ENCODE data around the gene COL6A1.

COL6A1 gene

DNA sequence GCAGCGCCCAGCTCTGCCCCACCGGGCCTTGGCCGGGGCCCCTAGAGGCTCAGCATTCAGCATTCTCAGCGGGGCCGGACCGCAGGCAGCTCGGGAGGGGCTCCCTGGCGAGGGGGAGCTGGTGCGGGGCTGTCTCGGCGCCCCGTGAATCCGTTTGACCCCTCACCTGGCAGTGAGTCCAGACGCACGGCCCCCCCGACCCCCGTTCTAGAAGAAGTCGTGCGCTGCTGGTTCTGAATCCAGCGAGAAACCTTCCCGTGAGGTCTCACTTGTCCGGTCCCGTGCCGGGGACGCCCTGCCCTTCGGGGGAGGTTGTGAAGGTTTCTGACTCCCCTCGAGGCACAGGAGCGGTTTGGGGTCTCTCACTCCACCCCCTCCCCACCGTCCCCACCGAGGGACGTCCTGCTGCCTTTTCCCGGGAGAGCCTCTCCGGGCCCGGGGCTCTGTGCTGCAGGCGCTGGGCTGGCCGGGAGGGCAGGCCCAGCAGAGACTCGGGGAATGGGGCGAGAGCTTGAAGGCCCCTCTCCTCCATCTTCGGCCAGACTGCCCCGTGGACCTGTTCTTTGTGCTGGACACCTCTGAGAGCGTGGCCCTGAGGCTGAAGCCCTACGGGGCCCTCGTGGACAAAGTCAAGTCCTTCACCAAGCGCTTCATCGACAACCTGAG, 655 bp downstream of the COL6A1 start:
- H3K27me3 Mint-ChIP-seq = no peaks in the 10 kb centered on the region
- H3K4me3 Mint-ChIP-seq = peak overlapping the region; percentile 77
- H3K9me3 Mint-ChIP-seq = no peaks in the 10 kb centered on the region
- H3K27ac Mint-ChIP-seq = no peak overlapping the region
- peaks cover 2% of the 10 kb centered on the region for H3K36me3 Mint-ChIP-seq
- H3K4me1 Mint-ChIP-seq = peaks cover 8% of the 10 kb centered on the region

DNA sequence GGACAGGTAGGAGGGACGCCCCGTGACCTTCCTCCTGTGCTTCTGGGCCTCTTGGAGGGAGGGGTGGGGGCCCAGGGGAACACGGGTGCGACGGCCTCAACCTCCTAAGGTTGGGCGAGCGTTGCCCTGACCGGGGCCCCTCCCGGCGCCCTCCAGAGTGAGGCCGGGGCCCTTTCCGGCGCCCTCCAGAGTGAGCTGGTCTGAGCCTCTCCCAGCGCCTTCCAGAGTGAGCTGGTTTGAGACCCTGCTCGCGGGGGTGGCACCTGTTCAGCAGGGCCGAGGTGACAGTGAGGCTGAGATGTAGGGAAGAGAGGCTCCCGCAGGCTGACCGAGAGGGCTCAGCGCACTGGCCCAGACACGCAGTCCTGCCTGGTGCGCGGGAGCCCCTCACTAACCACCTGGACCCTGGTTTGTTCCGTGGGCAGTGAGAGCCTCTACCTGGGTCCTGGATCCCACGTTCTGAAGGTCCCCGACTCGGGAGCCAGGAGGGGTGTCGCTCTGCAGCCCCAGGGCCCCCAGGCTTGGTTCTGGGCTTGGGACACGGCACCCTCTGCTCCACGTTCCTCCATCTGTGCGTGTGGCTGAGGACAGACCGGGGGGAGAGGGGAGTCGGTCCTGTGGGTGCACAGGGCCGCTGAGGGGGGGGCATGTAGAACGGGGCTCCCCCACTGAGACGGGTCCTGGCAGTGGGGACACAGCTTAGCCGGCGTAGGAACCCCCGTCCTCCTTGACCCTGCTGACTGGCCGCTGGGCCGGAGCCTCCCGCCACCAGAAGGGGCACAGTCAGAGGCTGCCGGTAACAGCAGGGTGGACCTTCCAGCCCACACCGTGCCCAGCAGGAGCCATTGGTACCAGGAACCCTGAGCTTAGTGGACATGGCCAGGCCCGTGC, 1.4 kb downstream of the COL6A1 start:
- no peak overlapping the region for H3K27ac Mint-ChIP-seq
- H3K36me3 Mint-ChIP-seq = peaks cover 2% of the 10 kb centered on the region
- H3K9me3 Mint-ChIP-seq = no peaks in the 10 kb centered on the region
- peaks cover 8% of the 10 kb centered on the region for H3K4me1 Mint-ChIP-seq
- no peaks in the 10 kb centered on the region for H3K27me3 Mint-ChIP-seq
- peak overlapping the region; percentile 77 for H3K4me3 Mint-ChIP-seq

DNA sequence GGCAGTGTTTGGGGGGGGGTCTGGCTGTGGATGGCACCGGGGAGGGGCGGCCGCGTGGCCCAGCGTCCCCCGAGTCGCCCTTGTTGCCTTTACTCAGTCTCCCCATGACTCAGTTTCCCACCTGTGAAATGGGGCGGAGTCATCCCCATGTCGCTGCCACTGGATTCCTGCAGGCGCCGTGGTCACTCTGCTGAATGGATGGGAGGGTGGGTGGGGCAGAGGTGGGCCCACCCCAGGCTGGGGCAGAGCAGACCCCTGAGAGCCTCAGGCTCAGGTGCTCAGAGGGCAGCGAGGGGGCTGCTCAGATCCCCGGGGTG, 2.0 kb downstream of the COL6A1 start:
- Mint-ChIP-seq H3K27ac (no peak overlapping the region), H3K27me3 (no peaks in the 10 kb centered on the region), H3K4me1 (peaks cover 5% of the 10 kb centered on the region), H3K36me3 (peaks cover 2% of the 10 kb centered on the region), H3K4me3 (no peak overlapping the region), H3K9me3 (no peaks in the 10 kb centered on the region)

DNA sequence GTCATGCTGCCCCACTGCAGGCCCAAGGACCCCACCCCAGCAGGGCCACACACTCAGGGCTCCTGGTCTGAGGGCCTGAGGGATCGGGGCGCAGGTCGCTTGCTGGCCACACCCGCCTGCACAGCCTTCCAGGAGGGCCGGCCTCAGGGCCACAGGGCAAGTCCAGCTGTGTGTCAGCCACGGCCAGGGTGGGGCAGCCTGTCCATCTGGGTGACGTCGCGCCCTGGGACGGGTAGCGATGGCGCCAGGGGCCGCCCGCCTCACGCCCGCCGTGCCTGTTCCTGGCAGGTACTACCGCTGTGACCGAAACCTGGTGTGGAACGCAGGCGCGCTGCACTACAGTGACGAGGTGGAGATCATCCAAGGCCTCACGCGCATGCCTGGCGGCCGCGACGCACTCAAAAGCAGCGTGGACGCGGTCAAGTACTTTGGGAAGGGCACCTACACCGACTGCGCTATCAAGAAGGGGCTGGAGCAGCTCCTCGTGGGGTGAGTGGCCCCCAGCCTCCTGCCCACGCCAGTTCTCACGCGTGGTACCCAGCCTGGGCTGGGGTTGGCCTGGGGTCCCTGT, 2.5 kb downstream of the COL6A1 start:
- no peaks in the 10 kb centered on the region for H3K27me3 Mint-ChIP-seq
- peaks cover under 1% of the 10 kb centered on the region for H3K4me1 Mint-ChIP-seq
- H3K27ac Mint-ChIP-seq = no peak overlapping the region
- no peak overlapping the region for H3K4me3 Mint-ChIP-seq
- H3K9me3 Mint-ChIP-seq = no peaks in the 10 kb centered on the region
- H3K36me3 Mint-ChIP-seq = peaks cover 2% of the 10 kb centered on the region

DNA sequence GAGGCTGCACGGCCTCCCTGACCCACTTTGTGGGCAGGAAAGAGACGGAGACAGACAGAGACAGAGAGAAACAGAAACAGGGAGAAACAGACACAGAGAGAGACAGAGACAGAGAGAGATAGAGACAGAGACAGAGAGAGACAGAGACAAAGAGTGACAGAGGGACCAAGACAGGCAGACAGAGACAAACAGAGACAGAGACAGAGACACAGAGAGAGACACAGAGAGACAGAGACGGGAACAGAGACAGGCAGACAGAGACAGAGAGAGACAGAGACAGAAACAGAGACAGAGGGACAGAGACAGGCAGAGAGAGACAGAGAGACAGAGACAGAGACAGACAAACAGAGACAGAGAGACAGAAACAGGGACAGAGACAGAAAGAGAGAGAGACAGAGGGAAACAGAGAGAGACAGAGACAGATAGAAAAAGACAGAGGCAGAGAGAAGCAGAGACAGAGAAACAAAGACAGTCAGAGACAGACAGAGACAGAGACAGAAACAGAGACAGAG, 3.1 kb downstream of the COL6A1 start:
- H3K27me3 Mint-ChIP-seq = no peaks in the 10 kb centered on the region
- H3K4me3 Mint-ChIP-seq = no peak overlapping the region
- no peaks in the 10 kb centered on the region for H3K9me3 Mint-ChIP-seq
- no peaks in the 10 kb centered on the region for H3K4me1 Mint-ChIP-seq
- H3K27ac Mint-ChIP-seq = peak overlapping the region; percentile 19
- peaks cover 2% of the 10 kb centered on the region for H3K36me3 Mint-ChIP-seq

DNA sequence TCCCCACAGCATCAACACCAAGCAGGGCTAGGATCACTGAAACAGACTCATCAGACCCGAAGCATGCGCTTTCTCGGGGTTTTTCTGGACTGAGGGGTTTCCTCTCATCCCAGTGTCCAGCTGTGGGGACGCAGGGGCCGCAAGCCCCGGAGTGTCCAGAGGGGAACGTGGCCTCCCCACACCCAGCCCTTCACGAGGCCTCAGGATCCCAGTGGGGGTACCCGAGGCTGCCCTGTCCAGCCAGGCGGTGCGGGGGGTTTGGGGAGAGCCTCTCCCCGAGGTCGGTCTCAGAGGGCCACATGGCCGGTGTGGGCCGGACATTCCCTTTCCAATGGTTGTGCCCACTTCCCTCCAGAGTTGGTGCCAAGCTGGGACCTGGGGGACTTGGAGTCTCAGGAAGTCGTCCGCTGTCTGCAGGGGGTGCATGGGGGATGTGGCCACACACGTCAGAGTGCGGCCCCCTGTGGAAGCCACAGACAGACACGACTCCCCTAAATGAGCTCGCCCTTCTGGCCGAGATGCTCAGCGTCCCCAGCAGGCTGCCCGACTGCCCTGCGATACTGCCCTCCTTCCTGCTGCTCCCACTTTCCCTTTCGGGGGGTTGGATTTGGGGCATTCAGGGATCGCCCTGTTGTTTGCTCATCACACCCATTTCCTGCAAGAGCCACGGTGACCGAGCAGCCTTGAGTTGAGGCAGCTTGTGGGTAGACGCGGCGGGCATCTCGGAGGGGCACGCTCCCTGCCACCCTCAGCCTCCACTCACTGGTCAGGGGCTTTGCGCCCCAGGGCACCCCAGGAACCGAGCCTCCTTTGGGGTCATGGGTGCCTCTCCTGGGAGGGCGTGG, 4.1 kb downstream of the COL6A1 start:
- H3K4me1 Mint-ChIP-seq = no peaks in the 10 kb centered on the region
- H3K4me3 Mint-ChIP-seq = no peak overlapping the region
- no peaks in the 10 kb centered on the region for H3K27me3 Mint-ChIP-seq
- no peaks in the 10 kb centered on the region for H3K9me3 Mint-ChIP-seq
- H3K36me3 Mint-ChIP-seq = peaks cover 2% of the 10 kb centered on the region
- no peak overlapping the region for H3K27ac Mint-ChIP-seq

DNA sequence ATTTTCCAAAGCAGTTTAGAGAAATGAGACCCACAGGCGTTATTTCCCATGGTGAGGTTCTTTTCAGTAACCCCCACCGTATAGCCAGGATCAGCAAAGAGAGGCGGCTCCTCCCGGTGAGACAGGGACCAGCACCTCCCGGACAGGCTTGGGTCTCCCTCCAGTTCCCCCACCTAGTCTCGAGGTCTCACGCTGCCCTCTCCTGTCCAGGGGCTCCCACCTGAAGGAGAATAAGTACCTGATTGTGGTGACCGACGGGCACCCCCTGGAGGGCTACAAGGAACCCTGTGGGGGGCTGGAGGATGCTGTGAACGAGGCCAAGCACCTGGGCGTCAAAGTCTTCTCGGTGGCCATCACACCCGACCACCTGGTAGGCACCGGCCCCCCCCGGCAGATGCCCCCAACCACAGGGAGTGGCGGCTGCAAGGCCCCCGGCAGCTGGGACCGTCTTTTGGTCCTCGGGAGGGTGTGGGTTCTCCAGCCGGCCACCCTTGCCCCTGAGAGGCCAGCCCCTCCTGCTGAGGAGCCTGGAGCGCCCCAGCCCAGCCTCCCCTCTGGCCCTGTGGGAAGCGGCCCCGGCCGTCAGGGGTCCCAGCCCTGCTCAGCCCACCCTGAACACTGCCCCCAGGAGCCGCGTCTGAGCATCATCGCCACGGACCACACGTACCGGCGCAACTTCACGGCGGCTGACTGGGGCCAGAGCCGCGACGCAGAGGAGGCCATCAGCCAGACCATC, 4.9 kb downstream of the COL6A1 start:
- Mint-ChIP-seq H3K9me3 (no peaks in the 10 kb centered on the region), H3K27me3 (no peaks in the 10 kb centered on the region), H3K4me3 (no peak overlapping the region), H3K36me3 (peaks cover 2% of the 10 kb centered on the region), H3K27ac (no peak overlapping the region), H3K4me1 (no peaks in the 10 kb centered on the region)

DNA sequence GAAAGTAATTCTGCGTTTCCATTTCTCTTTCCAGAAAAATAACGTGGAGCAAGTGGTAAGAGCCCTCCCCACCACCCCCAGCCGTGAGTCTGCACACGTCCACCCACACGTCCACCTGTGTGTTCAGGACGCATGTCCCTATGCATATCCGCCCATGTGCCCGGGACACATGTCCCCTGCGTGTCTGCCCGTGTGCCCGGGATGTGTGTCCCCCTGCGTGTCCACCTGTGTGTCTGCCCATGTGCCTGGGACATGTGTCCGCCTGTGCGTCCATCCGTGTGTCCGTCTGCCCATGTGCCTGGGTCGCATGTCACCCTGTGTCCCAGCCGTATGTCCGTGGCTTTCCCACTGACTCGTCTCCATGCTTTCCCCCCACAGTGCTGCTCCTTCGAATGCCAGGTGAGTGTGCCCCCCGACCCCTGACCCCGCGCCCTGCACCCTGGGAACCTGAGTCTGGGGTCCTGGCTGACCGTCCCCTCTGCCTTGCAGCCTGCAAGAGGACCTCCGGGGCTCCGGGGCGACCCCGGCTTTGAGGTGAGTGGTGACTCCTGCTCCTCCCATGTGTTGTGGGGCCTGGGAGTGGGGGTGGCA, 5.6 kb downstream of the COL6A1 start:
- no peak overlapping the region for H3K27ac Mint-ChIP-seq
- H3K4me3 Mint-ChIP-seq = no peak overlapping the region
- H3K36me3 Mint-ChIP-seq = peaks cover 2% of the 10 kb centered on the region
- H3K27me3 Mint-ChIP-seq = no peaks in the 10 kb centered on the region
- no peaks in the 10 kb centered on the region for H3K9me3 Mint-ChIP-seq
- H3K4me1 Mint-ChIP-seq = no peaks in the 10 kb centered on the region

DNA sequence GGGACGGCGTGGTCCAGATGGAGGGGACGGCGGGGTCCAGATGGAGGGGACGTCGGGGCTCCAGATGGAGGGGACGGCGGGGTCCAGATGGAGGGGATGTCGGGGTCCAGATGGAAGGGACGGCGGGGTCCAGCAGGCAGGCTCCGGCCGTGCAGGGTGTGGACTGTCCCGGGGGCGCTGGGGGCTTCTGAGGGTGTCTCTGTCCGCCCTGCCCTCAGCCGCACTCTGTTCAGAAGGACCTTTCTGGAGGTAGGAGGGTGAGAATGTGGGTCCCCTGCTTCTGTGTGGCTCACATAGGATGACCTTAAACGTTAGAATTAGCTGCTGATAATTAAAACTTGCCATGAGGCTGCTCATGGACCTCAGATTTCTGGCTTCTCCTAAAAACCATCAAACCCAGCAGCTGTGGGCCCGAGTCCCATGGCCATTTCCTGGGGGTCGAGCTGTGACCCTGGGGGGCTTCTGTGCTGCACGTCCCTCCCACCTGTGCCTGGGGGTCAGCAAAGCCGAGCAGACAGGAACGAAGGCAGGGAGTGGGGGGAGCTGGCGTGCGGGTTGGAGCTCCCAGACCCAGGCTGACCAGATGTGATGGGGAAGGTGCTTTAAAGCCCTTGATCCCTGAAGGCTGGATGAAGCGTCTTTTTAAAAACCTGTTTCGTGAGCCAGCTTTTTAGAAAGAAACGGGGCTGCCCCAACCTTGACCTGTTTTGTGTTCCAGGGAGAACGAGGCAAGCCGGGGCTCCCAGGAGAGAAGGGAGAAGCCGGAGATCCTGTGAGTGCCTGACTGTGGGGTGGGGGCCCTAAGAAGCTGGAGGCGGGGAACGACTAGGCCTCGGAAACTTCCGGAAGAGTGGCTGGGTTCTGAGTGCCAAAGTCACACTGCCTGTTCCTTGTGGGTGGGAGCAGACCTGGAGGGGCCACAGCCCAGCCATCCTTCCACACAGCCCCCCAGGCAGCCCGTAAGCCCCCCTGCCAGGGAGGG, 7.1 kb downstream of the COL6A1 start:
- H3K36me3 Mint-ChIP-seq = peaks cover 2% of the 10 kb centered on the region

DNA sequence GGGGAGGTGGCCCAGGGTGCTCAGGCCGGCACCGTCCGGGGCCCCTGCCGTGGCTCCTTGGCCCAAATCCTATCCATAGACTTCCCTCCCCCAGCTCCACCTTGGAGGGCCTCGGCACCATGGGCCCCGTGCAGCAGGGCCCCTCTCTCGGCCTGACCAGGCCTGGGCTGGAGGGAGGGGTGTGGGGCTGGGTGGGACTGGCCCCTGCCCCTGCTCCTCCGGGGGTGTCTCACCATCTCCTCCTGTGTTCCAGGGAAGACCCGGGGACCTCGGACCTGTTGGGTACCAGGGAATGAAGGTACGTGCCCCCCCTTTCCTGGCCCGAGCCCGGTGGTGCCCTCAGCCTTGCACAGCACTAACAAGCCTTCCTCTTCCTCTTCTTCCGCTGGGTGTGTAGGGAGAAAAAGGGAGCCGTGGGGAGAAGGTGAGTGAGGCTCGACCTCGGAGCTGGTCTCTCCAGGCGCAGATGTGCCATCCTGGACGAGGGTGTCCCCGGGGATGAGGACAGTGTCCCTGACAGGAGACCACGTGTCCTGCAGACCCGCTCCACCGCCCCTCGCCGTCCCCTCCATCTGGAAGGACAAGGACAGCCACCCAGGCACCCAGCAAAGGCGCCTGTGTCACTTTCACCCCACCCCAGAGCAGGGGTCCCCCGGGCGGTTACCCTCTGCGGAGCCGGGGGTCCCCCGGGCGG, 7.9 kb downstream of the COL6A1 start:
- Mint-ChIP-seq H3K27ac (no peak overlapping the region), H3K4me3 (no peak overlapping the region), H3K36me3 (peaks cover 2% of the 10 kb centered on the region), H3K4me1 (no peaks in the 10 kb centered on the region), H3K9me3 (no peaks in the 10 kb centered on the region), H3K27me3 (no peaks in the 10 kb centered on the region)

More for the DNA sequence above, 7.1 kb downstream of the COL6A1 start:
- Mint-ChIP-seq H3K9me3 (no peaks in the 10 kb centered on the region), H3K27me3 (no peaks in the 10 kb centered on the region), H3K4me1 (no peaks in the 10 kb centered on the region), H3K4me3 (no peak overlapping the region), H3K27ac (no peak overlapping the region)

DNA sequence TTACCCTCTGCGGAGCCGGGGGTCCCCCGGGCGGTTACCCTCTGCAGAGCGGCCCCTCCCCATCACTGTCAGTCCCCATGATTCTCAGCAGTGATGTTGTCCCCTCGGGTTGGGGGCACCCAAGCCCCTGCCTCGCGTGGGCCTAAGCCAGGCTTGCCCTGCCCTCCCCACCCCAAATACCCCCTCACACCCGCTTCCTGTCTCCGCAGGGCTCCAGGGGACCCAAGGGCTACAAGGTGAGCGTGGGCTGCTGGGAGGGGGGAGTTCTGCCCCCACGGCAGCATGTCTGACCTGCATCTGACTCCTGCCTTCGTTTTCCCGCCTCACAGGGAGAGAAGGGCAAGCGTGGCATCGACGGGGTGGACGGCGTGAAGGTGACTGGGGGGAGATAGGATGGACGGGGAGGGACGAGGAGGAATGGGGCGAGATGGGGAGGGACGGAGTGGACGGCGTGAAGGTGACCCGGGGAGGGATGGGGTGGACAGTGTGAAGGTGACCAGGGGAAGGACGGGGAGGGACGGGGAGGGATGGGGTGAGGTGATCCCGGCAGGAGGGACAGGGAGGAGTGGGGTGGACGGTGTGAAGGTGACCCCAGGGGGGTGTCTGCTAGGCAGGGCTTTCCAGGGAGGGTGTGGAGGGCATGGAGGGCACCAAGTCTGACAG, 8.6 kb downstream of the COL6A1 start:
- no peaks in the 10 kb centered on the region for H3K9me3 Mint-ChIP-seq
- H3K36me3 Mint-ChIP-seq = peaks cover under 1% of the 10 kb centered on the region
- no peak overlapping the region for H3K27ac Mint-ChIP-seq
- H3K4me3 Mint-ChIP-seq = no peak overlapping the region
- no peaks in the 10 kb centered on the region for H3K4me1 Mint-ChIP-seq
- no peaks in the 10 kb centered on the region for H3K27me3 Mint-ChIP-seq

DNA sequence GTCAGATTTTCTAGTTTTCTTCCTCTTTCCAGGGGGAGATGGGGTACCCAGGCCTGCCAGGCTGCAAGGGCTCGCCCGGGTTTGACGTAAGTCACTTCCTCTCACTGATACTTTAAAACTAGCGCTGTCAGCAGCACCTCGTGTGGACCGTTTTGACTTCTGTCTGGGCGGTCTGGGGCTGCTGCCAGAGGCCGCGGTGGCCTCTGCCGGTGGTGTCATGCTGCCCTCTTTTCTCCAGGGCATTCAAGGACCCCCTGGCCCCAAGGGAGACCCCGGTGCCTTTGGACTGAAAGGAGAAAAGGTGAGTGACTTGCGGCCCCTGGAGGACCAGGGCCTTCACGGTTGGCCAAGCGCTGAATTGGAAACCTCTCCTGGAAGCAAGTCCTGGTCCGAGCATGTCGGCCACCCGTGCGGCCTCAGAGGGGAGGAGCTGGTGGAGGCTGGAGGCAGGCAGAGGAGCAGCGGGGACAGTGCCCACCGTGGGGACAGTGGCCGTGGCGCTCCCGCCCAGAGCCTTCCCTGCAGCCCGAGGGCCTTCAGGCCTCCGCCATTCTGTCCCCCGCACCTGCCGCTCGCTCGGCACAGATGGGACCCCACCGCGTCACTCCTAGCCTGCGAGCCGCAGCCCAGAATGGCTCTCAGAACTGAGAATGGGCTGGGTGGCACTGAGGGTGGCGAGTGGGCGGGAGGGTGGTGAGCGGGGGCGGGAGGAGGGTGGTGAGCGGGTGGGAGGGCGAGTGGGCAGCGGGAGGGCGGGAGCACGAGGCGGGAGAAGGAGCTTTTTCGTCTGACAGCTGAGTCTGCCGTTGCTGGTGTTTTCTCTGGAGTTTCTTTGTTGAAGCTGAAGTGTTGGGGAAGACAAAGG, 9.4 kb downstream of the COL6A1 start:
- no peaks in the 10 kb centered on the region for H3K36me3 Mint-ChIP-seq
- H3K27ac Mint-ChIP-seq = no peak overlapping the region
- H3K27me3 Mint-ChIP-seq = no peaks in the 10 kb centered on the region
- H3K9me3 Mint-ChIP-seq = no peaks in the 10 kb centered on the region
- H3K4me1 Mint-ChIP-seq = no peaks in the 10 kb centered on the region
- H3K4me3 Mint-ChIP-seq = no peak overlapping the region
